Upper lobe of left lung (tissue), 6 donors: ENCODE measurements around the gene ASIC4. TPM values are rescaled to one million over a fixed set of nuclear protein-coding genes. Genes with fewer than 3 reads are reported as not detected.
A peak's percentile ranks its signal among the peaks of the same experiment; 100 is the strongest.

Source experiments
- ATAC-seq, 2 donors: fragments of 200-7000 bp; cut with Tn5 transposase; one replicate each; pipeline ENCODE4 v1.9.1; 2022; ENCODE audit warnings: mild to moderate bottlenecking in 2 of 2, moderate library complexity in 2 of 2; ENCODE audit not compliant: low FRiP score in 2 of 2
- DNase-seq, 2 donors: peaks; one replicate each; pipeline ENCODE4 v3.0.0-alpha.2; 2019 to 2020
- H3K27ac ChIP-seq, 4 donors: fragments of 200-600 bp; sonication (generic); one replicate each; pipeline ENCODE4 v1.5.1; 2016 to 2019
- H3K27me3 ChIP-seq, 4 donors: fragments of 200-600 bp; sonication (generic); one replicate each; pipeline ENCODE4 v1.5.1; 2017 to 2019
- H3K36me3 ChIP-seq, 4 donors: fragments of 200-600 bp; sonication (generic); one replicate each; pipeline ENCODE4 v1.5.1; 2016 to 2019
- H3K4me1 ChIP-seq, 4 donors: fragments of 200-600 bp; sonication (generic); one replicate each; pipeline ENCODE4 v1.5.1; 2018 to 2019
- H3K4me3 ChIP-seq, 4 donors: fragments of 200-600 bp; sonication (generic); one replicate each; pipeline ENCODE4 v1.5.1; 2017 to 2019; ENCODE audit warnings: mild to moderate bottlenecking in 2 of 4, moderate library complexity in 1 of 4
- H3K9me3 ChIP-seq, 4 donors: fragments of 200-600 bp; sonication (generic); one replicate each; pipeline ENCODE4 v1.5.1; 2018 to 2019
- EP300 ChIP-seq, 4 donors: sonication (generic); formaldehyde crosslinking; IDR thresholded peaks; one replicate each; pipeline ENCODE4 v1.5.1; 2017; ENCODE audit warnings: antibody characterized with exemption in 4 of 4, control low read depth in 2 of 4
- POLR2A ChIP-seq, 4 donors: fragments of 450-650 bp; IDR thresholded peaks; one replicate each; pipeline ENCODE4 v1.5.1; 2016 to 2017; ENCODE audit warnings: antibody characterized with exemption in 4 of 4, mild to moderate bottlenecking in 2 of 4
- POLR2AphosphoS5 ChIP-seq, 2 donors: sonication (generic); formaldehyde crosslinking; IDR thresholded peaks; one replicate each; pipeline ENCODE4 v1.5.1; 2017; ENCODE audit warnings: antibody characterized with exemption in 2 of 2
- WGBS, 2 donors: methylation state at CpG; one replicate each; pipeline ENCODE4 v1.1.5; 2017 to 2018; 5-methylcytosine and 5-hydroxymethylcytosine counted together
- total RNA-seq, 6 donors: library from RNA; depleted of rRNA in 4 of 6; stranded (reverse); fragments of >200 nt in 4 of 6; gene quantifications; one replicate each; pipeline versions ENCODE4 v1.1.0 to v1.2.1, GENCODE V29; 2016 to 2021
- TF ChIP-seq, protein P1 (sequence below), 6 experiments: fragments of 450-650 bp in 4 of 6; fragments of 200-600 bp in 2 of 6; sonication (generic) in 2 of 6; IDR thresholded peaks; one replicate each; pipeline ENCODE4 v1.5.1; 2016 to 2019; ENCODE audit warnings: antibody characterized with exemption in 6 of 6
- donor health status: DM: no; HTN: no; CAD: no; lungs with moderate emphysema.
- donor health status: DM: no; HTN: yes; CAD: no; lungs with severe emphysema.

Gene ASIC4
- total RNA-seq, 6 donors from 2014 or later, result 0.20 to 0.34 (median 0.29) TPM; not detected in 3

DNA sequence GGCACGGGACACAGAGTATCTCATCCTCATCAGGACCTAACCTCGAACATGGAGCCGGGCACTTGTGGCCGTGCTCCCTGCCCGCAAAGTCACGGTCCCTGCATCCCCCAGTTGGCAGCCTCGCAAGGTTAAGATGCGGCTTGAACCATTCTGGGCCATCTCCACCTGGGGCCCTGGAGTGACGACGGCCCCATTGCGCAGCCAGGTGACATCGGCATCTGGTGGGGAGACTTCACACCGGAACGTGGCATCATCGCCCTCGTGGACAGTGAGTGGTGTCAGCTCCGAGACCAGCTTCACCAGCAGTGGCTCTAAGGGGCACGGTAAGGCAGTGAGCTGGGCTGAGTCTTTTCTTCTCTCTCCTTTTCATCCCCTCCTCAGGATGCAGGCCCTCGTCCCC, 42.1 kb downstream of the ASIC4 start:
- Histone ChIP-seq H3K36me3 (no peaks in the 10 kb centered on the region), H3K4me1 (peaks cover 22 to 33% (median 27%) of the 10 kb centered on the region in 4 donors), H3K4me3 (no peak overlapping the region), H3K9me3 (no peaks in the 10 kb centered on the region), H3K27me3 (peaks cover 0 to 15% (median 6%) of the 10 kb centered on the region in 4 donors), H3K27ac (no peak overlapping the region)
- DNase-seq, result peak in 1 of 2 donors; percentile 53
- WGBS, 2 donors, result 85 to 94% methylated on average over 7 to 19 of the region's 19 CpGs
- no peak for TF ChIP-seq POLR2A (IDR thresholded peaks at IDR 0.05)
- no peak for TF ChIP-seq POLR2AphosphoS5 (IDR thresholded peaks at IDR 0.05)
- TF ChIP-seq, protein P1, sequence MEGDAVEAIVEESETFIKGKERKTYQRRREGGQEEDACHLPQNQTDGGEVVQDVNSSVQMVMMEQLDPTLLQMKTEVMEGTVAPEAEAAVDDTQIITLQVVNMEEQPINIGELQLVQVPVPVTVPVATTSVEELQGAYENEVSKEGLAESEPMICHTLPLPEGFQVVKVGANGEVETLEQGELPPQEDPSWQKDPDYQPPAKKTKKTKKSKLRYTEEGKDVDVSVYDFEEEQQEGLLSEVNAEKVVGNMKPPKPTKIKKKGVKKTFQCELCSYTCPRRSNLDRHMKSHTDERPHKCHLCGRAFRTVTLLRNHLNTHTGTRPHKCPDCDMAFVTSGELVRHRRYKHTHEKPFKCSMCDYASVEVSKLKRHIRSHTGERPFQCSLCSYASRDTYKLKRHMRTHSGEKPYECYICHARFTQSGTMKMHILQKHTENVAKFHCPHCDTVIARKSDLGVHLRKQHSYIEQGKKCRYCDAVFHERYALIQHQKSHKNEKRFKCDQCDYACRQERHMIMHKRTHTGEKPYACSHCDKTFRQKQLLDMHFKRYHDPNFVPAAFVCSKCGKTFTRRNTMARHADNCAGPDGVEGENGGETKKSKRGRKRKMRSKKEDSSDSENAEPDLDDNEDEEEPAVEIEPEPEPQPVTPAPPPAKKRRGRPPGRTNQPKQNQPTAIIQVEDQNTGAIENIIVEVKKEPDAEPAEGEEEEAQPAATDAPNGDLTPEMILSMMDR (IDR thresholded peaks at IDR 0.05), result no peak
- no peak for TF ChIP-seq EP300 (IDR thresholded peaks at IDR 0.05)
- no peak for ATAC-seq

DNA sequence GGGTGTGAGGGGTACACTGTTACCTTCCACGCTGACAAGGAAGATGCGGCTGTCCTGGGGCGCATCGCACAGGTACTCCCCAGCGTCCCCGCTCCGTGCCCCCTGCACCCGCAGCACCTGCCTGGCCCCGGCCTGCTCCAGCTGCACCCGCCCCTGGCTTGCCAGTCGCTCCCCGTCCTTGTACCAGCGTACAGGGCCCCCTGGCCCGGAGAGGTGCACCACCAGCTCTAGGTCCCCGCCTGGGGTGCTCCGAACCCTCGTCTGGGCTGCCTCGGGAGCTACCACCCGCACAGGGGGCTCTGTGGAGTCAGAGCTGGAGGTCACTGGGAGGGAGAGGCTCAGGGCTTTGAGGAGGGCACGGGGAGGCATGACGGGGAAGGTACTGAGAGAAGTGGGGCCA, 43.0 kb downstream of the ASIC4 start:
- DNase-seq, result peak in 1 of 2 donors; percentile 80

DNA sequence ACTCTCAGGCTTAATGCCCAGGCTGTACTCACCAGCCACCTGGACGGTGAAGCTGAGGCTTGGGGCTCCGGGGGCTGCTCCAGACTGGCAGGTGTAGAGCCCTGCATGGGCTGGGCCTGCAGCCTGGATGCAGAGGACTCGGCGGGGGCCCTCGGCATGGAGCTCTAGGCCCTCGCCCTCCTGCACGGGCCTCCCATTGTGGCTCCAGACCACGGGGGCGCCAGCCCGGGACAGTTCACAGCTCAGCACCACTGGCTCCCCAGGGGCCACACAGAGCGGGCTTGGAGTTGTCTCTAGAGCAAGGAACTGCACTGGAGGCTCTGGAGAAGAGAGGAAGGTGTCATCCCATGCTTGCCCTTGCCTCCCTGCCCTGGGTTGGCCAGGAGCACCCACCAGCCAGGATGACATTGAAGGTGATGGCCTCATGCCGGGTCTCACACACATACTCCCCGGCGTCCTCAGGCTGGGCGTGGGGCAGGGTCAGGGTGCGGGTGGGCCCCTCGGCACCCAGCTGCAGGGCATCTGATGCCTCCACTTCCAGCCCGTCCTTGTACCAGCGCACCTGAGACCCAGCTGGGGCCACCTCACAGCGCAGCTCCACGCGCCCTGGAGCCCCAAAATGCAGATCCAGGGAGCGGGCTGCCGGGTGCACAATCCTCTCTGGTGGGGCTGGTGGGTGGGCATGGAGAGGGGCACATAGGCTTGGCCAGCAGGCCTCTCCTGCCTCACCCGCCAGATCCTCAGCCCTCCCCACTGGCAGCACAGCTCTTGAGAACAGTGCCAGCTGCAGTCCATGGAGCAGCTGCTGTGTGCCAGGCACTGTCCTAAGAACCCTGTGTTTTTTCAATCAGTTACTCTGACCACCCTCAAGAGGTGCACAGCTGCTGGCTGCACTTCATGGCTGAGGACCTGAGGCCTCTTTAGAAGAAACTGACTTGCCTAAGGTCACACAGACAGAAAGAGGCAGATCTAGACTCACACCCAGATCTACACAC, 43.8 kb downstream of the ASIC4 start:
- ATAC-seq, result no peak
- H3K27ac ChIP-seq, result no peak overlapping the region
- H3K9me3 ChIP-seq, result no peaks in the 10 kb centered on the region
- H3K27me3 ChIP-seq, result peaks cover 0 to 4% (median 0%) of the 10 kb centered on the region in 4 donors
- peak in 1 of 2 donors; percentile 77 for DNase-seq
- no peak overlapping the region for H3K4me3 ChIP-seq
- peaks cover 7 to 17% (median 12%) of the 10 kb centered on the region in 4 donors for H3K4me1 ChIP-seq
- WGBS, 2 donors, result 97% methylated on average over 7 to 25 of the region's 25 CpGs
- TF ChIP-seq EP300 (IDR thresholded peaks at IDR 0.05) (no peak), POLR2A (IDR thresholded peaks at IDR 0.05) (no peak), POLR2AphosphoS5 (IDR thresholded peaks at IDR 0.05) (no peak)
- TF ChIP-seq, protein P1 (IDR thresholded peaks at IDR 0.05), result no peak
- H3K36me3 ChIP-seq, result peaks cover 0 to 9% (median 2%) of the 10 kb centered on the region in 4 donors

More for the DNA sequence above, 43.0 kb downstream of the ASIC4 start:
- Histone ChIP-seq H3K9me3 (no peaks in the 10 kb centered on the region), H3K27ac (no peak overlapping the region), H3K27me3 (peaks cover 0 to 6% (median 2%) of the 10 kb centered on the region in 4 donors), H3K36me3 (peaks cover 0 to 1% (median 0%) of the 10 kb centered on the region in 4 donors), H3K4me1 (peaks cover 13 to 24% (median 18%) of the 10 kb centered on the region in 4 donors), H3K4me3 (no peak overlapping the region)
- TF ChIP-seq EP300 (IDR thresholded peaks at IDR 0.05) (no peak), POLR2AphosphoS5 (IDR thresholded peaks at IDR 0.05) (no peak), POLR2A (IDR thresholded peaks at IDR 0.05) (no peak)
- TF ChIP-seq, protein P1 (IDR thresholded peaks at IDR 0.05), result no peak
- no peak for ATAC-seq
- 91 to 94% methylated on average over 17 to 21 of the region's 21 CpGs for WGBS, 2 donors

DNA sequence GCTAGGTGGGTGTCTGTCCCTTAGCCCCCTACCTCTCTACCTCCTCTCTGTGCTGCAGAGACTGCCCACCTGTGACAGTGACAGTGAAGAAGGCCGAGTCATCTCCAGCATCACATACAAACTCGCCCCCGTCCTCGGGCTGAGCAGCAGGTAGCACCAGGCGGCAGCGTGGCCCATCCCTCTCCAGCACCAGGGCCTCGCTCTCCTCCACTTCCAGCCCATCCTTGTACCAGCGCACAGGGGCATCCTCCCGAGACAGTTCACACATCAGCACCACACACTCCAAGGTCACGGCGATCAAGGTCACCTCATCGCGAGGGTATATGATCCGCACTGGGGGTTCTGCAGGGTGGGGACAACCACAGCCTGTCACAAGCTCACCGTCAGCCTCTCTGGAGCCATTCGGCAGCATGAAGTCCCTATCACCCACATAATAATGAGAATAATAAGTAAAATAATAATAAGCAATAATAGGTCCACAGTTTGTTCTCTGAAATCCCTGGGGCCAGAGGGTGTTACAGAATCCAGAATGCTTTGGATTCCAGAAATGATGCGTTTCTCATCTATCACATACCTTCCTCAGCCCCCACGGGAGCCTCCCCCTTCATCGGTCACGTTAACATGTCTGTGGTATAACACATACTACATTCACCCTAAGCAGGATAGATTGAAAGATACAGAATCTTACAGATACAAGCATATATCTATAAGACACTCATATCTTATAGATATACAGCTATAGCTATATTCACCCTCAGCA, 45.1 kb downstream of the ASIC4 start:
- Histone ChIP-seq H3K9me3 (no peaks in the 10 kb centered on the region), H3K27me3 (no peaks in the 10 kb centered on the region), H3K4me1 (peaks cover 5 to 12% (median 9%) of the 10 kb centered on the region in 4 donors), H3K36me3 (peaks cover 0 to 9% (median 3%) of the 10 kb centered on the region in 4 donors), H3K27ac (no peak overlapping the region), H3K4me3 (no peak overlapping the region)
- TF ChIP-seq POLR2AphosphoS5 (IDR thresholded peaks at IDR 0.05) (no peak), EP300 (IDR thresholded peaks at IDR 0.05) (no peak), POLR2A (IDR thresholded peaks at IDR 0.05) (no peak)
- TF ChIP-seq, protein P1 (IDR thresholded peaks at IDR 0.05), result no peak
- WGBS, 2 donors, result 89 to 94% methylated on average over 17 to 20 of the region's 20 CpGs
- DNase-seq (peak in 1 of 2 donors; percentile 56), ATAC-seq (no peak)
